ENCODE results near the gene RNF113B. TPM values are rescaled to one million over a fixed set of nuclear protein-coding genes. Genes with fewer than 3 reads are reported as not detected.

RNF113B gene
- total RNA-seq, 1 donor from 2014 or later = not detected

DNA sequence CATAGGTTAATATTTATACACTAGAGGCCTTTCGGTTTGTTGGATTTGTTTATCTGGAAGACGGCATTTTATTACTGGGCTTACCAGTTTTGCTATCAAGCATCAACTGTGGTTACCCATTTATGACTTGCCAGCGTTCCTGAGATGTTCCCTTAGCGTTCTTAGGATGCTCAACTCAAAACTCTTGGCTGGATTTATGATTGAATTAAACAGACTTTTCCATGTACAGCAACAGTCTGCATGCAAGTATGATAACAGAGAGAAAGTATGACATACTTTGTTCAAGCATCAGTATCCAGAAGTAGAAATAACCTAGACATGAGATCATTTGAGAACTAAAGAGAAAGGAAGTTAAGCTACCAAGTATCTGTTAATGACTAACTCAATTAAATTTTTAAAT lies 29.9 kb upstream of the RNF113B start:
- DNase-seq (ENCODE audit: extremely low read depth, low read depth, low spot score) = no peak

GRCh38 chr13:98204546-98204945 lies 27.5 kb upstream of the RNF113B start:
- DNase-seq (ENCODE audit: extremely low read depth, low read depth, low spot score) = no peak

DNA sequence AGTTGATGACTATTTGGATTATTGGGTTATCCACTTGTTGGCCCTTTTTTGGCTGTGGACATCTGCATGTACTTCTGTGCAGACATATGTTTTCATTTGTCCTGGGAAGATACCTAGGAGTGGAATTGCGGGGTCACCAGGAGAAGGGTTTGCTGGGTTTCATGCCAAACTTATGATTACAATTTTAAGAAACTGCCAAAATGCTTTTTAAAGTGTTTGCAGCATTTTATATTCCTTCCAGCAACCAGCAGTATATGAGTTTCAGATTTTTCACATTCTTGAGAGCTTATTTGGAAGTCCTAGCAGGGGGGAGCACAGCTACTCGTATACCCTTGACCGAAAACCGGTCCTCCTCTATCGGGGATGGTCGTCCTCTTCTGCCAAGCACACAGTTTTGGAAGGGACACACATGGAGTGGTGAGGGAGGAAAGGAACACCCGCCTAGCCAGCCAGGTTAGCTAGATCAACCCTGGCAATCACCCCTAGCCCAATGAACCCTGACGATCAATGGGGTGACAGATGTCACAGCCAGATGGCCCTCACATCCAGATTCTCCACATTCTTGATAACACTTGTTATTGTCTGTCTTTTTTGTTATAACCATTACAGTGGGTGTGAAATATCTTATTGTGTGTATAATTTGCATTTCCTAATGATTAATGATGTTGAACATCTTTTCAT lies 26.7 kb upstream of the RNF113B start:
- no peak for DNase-seq (ENCODE audit: extremely low read depth, low read depth, low spot score)

DNA sequence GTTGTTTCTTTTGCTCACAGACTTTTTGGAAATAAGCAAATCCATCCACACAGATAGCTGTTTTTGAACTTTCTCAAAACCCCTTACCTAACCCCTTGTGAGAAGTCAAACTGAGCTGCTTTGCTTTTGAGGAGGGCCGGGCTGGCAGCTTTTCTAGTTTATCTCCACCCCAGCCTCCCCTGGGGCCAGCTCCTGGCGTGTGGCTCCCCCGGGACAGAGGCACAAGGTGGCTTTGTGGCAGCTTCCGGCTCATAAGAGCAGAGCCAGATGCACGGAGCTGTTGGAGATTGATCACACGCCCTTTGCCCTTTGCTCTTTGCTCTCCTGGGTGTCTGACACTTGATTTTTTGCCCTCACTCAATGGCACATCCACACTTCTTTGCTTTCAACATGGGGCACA lies 24.9 kb upstream of the RNF113B start:
- DNase-seq (ENCODE audit: extremely low read depth, low read depth, low spot score) = no peak

DNA sequence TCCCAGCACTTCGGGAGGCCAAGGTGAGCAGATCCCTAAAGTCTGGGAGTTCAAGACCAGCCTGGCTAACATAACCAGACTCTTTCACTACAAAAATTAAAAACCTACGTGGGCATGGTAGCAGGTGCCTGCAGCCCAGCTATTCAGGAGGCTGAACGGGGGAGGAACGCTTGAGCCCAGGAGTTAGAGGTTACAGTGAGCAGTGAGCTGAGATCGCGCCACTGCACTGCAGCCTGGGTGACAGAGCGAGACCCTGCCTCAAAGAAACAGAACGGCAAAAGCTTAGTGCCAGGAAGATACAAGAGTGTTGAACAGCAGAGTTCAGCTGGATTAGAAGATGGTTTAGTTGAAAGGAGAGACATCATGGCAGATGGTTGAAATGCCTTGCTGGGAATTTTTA lies 24.1 kb upstream of the RNF113B start:
- DNase-seq (ENCODE audit: extremely low read depth, low read depth, low spot score) = no peak

DNA sequence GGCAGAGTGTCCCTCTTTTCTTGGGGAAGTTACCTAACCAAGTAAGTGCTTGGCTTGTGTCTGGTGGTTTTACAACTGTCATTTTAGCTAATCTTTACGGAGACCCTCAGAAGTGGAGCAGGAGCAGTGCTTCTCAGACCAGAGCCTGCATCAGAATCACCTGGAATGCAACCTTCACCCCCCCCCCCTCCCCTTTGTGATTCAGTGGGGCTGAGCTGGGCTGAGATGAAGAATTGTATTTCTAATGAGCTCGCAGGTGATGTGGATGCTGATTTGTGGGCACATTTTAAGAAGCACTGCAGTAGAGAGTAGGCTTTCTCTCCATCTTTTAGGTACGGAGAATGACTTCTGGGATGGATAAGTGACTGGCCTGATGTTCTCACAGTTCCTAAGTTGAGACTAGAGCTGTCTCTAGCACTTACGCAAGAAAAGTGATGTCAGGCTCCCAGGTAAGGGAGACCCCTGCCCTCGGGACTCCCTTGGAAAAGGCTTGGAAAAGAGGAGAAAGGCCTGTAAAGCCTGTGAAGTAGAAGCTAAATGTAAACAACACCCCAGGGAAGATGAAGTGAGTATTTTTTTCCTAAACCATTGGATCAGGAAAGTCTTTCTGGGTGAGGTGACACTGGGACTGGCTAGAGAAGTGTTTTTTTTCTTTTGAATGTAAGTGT lies 23.3 kb upstream of the RNF113B start:
- DNase-seq (ENCODE audit: extremely low read depth, low read depth, low spot score) = no peak

DNA sequence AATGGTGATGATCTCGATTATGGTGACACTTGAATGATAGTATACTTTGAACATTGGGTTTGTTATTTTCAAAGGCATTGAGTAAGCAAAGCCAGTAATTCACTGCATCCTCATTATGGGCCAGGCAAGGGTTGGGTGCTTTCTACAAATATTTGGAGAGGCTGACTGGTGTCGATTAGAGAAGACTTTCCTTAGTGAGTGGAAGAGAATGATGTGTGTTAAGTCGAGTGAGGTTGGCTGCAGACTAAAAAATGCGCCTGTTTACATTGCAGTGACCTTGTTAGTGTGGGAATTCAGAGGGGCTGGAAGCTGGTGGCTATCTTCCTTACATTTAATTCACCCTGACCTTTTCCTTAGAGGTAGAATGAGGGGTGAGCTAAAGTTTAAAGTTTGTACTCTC lies 22.4 kb upstream of the RNF113B start:
- no peak for DNase-seq (ENCODE audit: extremely low read depth, low read depth, low spot score)

- DNase-seq (ENCODE audit: extremely low read depth, low read depth, low spot score) = no peak
These were observed 21.6 kb upstream of the RNF113B start for GRCh38 chr13:98198683-98199082.

GRCh38 chr13:98195054-98195791 lies 18.2 kb upstream of the RNF113B start:
- no peak for DNase-seq (ENCODE audit: extremely low read depth, low read depth, low spot score)

GRCh38 chr13:98192008-98192407 lies 14.9 kb upstream of the RNF113B start:
- DNase-seq (ENCODE audit: extremely low read depth, low read depth, low spot score) = no peak

DNA sequence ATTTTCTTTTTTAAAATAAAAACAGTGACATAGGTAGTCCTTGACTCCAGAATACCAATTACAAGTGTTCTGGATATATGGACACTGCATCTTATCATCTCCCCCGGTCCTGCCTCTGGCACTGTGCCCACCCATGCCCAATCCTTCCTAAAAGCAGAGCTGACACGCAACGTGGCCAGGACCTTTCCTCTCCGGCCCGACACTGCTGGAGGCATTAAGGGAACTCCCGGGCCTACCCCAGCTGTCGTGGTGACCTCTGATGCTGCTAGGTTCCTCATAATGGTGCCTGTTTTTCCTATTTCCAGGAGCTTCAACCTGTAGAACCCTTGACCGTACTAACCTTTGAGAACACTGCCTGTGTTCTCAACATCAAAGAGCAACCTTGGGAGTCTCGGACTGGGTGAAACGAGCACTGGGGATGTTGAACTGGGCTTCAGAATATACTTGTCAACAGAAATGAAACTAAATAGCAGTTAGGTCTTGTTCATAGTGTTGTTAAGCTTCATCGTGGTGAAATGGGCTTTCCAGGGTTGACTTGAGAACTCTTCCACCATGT lies 13.9 kb upstream of the RNF113B start:
- no peak for DNase-seq (ENCODE audit: extremely low read depth, low read depth, low spot score)

DNA sequence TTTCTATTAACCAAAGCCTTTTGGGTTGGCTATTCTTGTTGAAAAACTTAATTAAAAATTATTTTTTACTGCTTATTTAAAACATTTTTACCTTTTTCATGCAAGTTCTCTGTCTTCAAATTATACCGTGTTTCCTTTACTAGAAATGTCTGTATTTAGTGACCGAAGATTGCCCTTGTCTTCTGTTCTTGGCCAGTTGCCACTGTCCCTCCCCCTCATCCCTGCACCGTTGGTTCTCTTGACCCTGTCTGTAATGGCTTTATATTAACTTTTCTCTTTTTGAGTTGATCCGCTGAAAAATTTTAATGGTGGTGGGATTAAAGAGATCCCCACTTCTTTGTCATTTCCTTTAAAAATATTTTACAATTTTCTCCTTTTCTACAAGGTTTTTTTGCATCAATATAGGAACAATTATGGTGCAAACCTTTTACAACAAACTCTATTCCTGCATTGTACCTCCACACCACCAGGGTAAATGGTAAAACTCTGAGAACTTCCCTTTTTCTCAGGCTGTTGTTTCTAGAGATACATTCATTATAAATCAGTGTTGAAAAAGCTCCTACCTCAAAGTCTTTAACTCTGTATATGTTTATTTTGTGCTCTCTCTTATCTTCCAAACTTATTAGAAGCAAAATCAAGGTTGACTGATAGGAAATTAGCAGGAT lies 12.9 kb upstream of the RNF113B start:
- no peak for DNase-seq (ENCODE audit: extremely low read depth, low read depth, low spot score)

DNA sequence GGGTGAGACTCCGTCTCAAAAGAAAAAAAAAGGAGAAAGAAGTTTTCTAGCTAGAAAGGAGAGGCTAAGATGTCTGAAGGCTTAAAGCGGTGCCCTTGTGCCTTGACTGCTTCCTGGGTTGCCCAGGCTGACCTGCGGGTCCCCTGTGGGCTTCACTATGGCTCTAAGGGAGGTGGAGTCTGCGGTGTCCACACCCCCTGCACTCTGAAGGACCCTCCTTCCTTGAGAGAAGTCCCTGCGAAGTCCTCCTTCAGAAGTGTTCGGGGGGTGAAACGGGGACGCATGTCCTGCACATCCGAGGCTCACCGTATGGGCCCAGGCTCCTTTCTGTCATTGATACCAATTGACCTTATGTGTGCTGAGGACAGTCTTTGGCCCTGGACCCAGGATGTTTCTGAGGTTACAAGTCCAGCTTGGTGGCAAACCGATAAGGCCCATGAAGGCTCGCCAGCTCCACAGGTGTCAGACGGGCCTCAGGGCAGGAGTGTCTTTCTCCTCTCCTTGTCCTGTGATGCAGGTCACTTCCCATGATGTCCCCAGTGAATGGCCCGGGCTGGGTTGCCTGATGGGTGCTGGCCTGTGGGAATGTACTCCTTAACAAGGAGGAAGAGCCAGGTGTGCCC lies 11.6 kb upstream of the RNF113B start:
- no peak for DNase-seq (ENCODE audit: extremely low read depth, low read depth, low spot score)

GRCh38 chr13:98187965-98188261 lies 10.8 kb upstream of the RNF113B start:
- no peak for DNase-seq (ENCODE audit: extremely low read depth, low read depth, low spot score)

DNA sequence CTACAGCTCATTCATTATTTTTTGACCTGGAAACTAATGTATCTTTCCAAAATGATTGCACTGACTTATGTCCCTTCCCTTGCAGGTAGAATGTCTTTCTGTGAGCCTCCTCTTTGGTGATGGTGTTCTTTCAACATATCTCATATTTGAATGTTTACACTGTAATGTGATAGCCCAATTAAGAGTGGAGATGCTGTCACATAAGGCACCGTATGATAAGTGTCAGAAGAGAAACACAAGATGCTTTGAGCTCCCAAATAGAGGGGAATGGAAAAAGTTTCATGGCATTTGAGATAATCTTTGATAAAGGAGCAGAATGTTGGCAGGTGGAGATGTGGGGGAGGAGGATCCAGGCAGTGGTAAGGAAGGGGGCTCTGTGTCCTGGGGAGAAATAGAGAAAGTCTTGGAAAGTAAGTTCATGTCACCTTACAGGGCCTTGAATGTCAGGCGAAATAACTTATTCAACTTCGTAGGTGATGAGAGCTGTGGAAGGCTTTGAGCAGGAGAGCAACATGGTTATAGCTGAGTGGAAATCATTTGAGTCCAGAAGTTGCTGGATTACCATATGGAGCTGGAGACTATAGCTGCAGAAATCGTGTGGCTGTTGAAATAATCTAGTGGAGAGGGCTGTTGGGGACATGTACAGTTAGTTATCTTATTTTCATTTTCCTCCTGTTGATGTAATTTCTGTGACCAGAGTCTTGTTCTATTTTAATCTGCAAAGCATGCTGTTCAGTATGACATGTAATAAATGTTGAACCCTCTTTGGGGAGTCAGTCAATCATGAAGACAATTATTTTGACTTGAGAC lies 10.3 kb upstream of the RNF113B start:
- DNase-seq (ENCODE audit: extremely low read depth, low read depth, low spot score) = no peak

DNA sequence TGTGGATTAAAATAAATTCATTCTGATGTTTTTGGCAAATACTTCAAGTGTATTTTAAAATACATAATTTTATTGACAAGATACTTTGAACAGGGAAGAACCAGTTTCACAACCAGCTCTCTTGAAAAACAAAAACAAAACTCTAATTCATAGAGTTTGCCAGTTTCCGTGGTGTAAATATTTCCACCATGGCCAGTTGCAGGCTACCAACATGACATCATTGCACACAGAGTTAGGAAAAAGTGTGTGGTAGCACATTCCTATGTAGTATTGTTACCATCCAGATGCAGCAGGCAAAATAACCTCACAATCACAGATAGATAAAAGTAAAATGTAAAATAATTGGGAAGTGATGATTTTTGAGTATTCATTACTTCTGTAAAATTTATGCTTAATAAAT lies 7.7 kb upstream of the RNF113B start:
- DNase-seq (ENCODE audit: extremely low read depth, low read depth, low spot score) = no peak

DNA sequence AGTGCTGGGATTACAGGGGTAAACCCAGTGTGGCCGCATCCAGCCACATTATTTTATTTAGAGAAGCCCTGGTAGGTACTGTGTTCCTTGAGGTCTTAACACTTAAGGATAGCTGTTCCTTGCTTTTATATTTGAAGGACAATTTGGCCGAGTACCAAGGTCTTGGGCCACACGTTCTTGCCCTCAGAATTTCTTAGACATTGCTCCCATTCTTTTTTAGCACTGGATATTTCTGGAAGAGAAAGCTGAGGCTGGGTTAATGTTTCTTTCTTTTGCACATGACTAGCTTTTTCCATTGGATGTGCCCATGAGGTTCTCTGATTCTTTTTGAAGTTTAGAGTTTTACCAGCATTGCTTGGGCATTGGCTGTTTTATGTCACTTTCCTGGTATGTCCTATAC lies 5.5 kb upstream of the RNF113B start:
- DNase-seq (ENCODE audit: extremely low read depth, low read depth, low spot score) = no peak

- no peak for DNase-seq (ENCODE audit: extremely low read depth, low read depth, low spot score)
These were observed 5.1 kb upstream of the RNF113B start for GRCh38 chr13:98182153-98182552.

DNA sequence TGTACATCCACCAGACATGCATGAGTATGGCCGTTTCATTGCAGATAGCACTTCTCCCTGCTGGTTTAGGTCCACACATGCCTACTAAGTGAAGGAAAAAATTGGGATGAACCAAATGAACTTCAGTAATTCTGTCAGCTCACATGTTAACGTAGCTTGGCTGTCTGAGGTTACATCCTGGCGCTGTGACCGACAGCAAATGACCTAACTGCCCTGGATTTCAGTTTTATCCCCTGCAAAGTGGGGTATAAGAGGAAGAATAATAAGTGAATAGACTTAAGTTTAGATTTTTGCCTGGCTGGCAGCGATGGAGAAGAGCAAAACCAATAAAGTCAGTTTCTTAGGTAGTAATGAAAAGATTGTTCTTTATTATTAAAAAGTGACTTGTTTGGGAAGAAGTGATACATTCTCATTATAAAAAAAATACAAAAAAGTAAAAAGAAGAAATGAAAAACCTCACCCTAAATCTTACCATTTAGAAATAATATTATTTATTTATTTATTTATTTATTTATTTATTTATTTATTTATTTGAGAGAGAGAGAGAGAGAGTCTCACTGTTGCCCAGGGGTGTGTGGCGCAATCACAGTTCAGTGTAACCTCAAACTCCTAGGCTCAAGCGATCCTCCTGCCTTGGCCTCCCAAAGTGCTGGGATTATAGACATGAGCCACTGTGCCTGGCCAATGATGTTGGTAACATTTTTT lies 4.2 kb upstream of the RNF113B start:
- no peak for DNase-seq (ENCODE audit: extremely low read depth, low read depth, low spot score)

Measured in glomerular endothelial cell (primary cell).